ENCODE results near the gene RSL24D1. TPM values are rescaled to one million over a fixed set of nuclear protein-coding genes. Genes with fewer than 3 reads are reported as not detected.
A peak's percentile ranks its signal among the peaks of the same experiment; 100 is the strongest.

The RSL24D1 gene
- total RNA-seq, 1 experiment from 2014 or later = 87.0 TPM

GRCh38 chr15:55170361-55170760 is 26.4 kb downstream of the RSL24D1 start:
- no peak overlapping the region for H3K4me2 ChIP-seq
- TF ChIP-seq EZH2 (IDR thresholded peaks at IDR 0.05; ENCODE audit: low read depth) (no peak), CTCF (conservative IDR thresholded peaks at IDR 0.05) (no peak)
- H4K20me1 ChIP-seq (ENCODE audit: insufficient read depth) = no peaks in the 10 kb centered on the region
- no peak for DNase-seq
- H2AFZ ChIP-seq = no peak overlapping the region
- H3F3A ChIP-seq (ENCODE audit: insufficient read depth, low read depth) = no peaks in the 10 kb centered on the region
- no peaks in the 10 kb centered on the region for H3K36me3 ChIP-seq (ENCODE audit: low read depth)
- CTCF ChIA-PET = no interaction called here
- no peaks in the 10 kb centered on the region for H3K9me2 ChIP-seq (ENCODE audit: insufficient read depth)
- H3K4me3 ChIP-seq = no peak overlapping the region
- intact Hi-C loops (cut with micrococcal nuclease; ENCODE audit: unreplicated experiment) = no loop called here
- no peaks in the 10 kb centered on the region for H3K4me1 ChIP-seq (replicated peaks; ENCODE audit: insufficient read depth)
- no peaks in the 10 kb centered on the region for H3K27me3 ChIP-seq (ENCODE audit: insufficient read depth, low read depth)
- no TSS peak for BruUV-seq (replicated peaks)
- no peaks in the 10 kb centered on the region for H3K79me2 ChIP-seq (ENCODE audit: low read depth)
- no peaks in the 10 kb centered on the region for H3K9me3 ChIP-seq (ENCODE audit: insufficient read depth, low read depth)
- POLR2A ChIA-PET (ENCODE audit: unreplicated experiment) = no interaction called here
- no peak overlapping the region for H3K27ac ChIP-seq

GRCh38 chr15:55168350-55168974 is 28.3 kb downstream of the RSL24D1 start:
- peak in 1 of 2 experiments; percentile 46 for DNase-seq
- ChIA-PET CTCF (interaction anchor here (0.6 to 0.8 kb wide), 3 partner anchors 53 to 1277 kb away, joined by 3 to 5 read pairs (median 3); no protein-coding TSS in a partner anchor), POLR2A (ENCODE audit: unreplicated experiment) (no interaction called here)
- BruUV-seq (replicated peaks) = no TSS peak
- no peak for TF ChIP-seq EZH2 (IDR thresholded peaks at IDR 0.05; ENCODE audit: low read depth)
- TF ChIP-seq CTCF (conservative IDR thresholded peaks at IDR 0.05) = peak; percentile 84
- Histone ChIP-seq H3K27me3 (ENCODE audit: insufficient read depth, low read depth) (0 out of 2 replicates have a peak, but pooled peaks cover 4% of the 10 kb centered on the region), H3F3A (ENCODE audit: insufficient read depth, low read depth) (no peaks in the 10 kb centered on the region), H3K4me3 (no peak overlapping the region), H3K79me2 (ENCODE audit: low read depth) (no peaks in the 10 kb centered on the region), H3K36me3 (ENCODE audit: low read depth) (no peaks in the 10 kb centered on the region), H3K4me2 (no peak overlapping the region), H3K27ac (no peak overlapping the region), H3K9me2 (ENCODE audit: insufficient read depth) (no peaks in the 10 kb centered on the region), H4K20me1 (ENCODE audit: insufficient read depth) (no peaks in the 10 kb centered on the region), H3K9me3 (ENCODE audit: insufficient read depth, low read depth) (no peaks in the 10 kb centered on the region), H3K4me1 (replicated peaks; ENCODE audit: insufficient read depth) (no peaks in the 10 kb centered on the region), H2AFZ (no peak overlapping the region)
- intact Hi-C loops (cut with micrococcal nuclease; ENCODE audit: unreplicated experiment) = loop anchor here (1.0 to 5.0 kb wide), 2 partner anchors 1205 to 1276 kb away; no protein-coding TSS in a partner anchor

- no TSS peak for BruUV-seq (replicated peaks)
- POLR2A ChIA-PET (ENCODE audit: unreplicated experiment) = no interaction called here
Measured at GRCh38 chr15:55164284-55164683, 32.5 kb downstream of the RSL24D1 start.

More at GRCh38 chr15:55164284-55164683, 32.5 kb downstream of the RSL24D1 start:
- Histone ChIP-seq H3K4me3 (no peak overlapping the region), H3K79me2 (ENCODE audit: low read depth) (no peaks in the 10 kb centered on the region), H2AFZ (no peak overlapping the region), H3K9me3 (ENCODE audit: insufficient read depth, low read depth) (no peaks in the 10 kb centered on the region), H3K9me2 (ENCODE audit: insufficient read depth) (no peaks in the 10 kb centered on the region), H3K4me2 (no peak overlapping the region), H3K27me3 (ENCODE audit: insufficient read depth, low read depth) (0 out of 2 replicates have a peak, but pooled peaks cover 6% of the 10 kb centered on the region), H3F3A (ENCODE audit: insufficient read depth, low read depth) (no peaks in the 10 kb centered on the region), H3K36me3 (ENCODE audit: low read depth) (no peaks in the 10 kb centered on the region), H4K20me1 (ENCODE audit: insufficient read depth) (no peaks in the 10 kb centered on the region), H3K4me1 (replicated peaks; ENCODE audit: insufficient read depth) (no peaks in the 10 kb centered on the region), H3K27ac (no peak overlapping the region)
- CTCF ChIA-PET = no interaction called here
- intact Hi-C loops (cut with micrococcal nuclease; ENCODE audit: unreplicated experiment) = no loop called here
- TF ChIP-seq CTCF (conservative IDR thresholded peaks at IDR 0.05) = no peak
- no peak for DNase-seq
